ENCODE measurements around the gene KCNMA1.

The KCNMA1 gene

DNA sequence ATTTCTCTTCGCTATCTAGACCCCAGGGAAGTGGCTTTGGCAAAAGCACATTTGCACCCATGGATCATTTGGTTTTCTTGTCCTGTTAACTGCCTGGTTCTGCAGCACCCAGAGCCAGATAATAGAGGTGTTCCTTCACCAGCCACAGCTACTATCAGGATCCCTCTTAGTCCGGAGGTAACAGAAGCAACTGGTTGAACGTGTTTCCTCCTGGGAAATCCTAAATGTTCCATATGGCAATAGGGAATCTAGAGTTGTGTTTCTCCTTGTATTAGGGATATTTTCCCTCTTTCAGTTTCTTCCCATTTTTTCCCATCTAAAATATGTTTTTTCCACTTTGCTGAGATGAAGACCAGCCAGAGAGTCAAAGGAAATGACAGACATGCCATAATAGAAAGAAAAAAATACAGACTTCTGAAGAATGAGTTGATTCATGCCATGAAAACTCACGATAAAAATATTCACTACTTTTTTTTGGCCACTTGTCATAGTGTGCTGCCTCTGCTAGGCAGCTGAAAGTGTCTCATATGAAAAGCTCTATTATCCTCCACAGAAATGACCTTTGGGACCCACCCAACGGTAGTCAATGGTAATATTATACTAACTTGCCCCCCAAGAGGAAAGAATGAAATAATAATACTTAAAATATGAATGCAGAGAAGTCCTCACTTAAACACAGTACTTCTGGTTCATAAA lies 472.8 kb downstream of the KCNMA1 start:
- no peak for DNase-seq

- DNase-seq, result no peak
These were observed 473.8 kb downstream of the KCNMA1 start for GRCh38 chr10:77163670-77164348.

DNA sequence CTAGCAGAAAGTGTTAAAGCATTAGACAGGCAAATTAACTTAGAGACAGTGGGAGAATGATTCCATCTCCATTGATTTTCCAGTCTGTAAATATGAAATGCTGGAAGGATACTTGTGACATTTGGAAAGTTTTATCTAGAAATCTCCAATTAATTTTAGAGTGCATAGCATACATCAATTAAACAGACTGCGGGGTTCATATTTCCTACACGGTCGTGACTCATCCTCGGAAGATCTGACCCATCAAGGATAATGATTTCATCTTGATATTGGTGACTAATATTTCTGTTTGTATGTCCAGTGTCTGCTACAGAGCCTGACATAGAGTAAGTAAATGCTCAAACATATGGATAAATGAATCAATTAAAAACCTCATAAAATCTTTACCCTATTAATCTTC lies 474.9 kb downstream of the KCNMA1 start:
- DNase-seq, result no peak

- DNase-seq, result no peak
These were observed 476.9 kb downstream of the KCNMA1 start for GRCh38 chr10:77160679-77161078.

DNA sequence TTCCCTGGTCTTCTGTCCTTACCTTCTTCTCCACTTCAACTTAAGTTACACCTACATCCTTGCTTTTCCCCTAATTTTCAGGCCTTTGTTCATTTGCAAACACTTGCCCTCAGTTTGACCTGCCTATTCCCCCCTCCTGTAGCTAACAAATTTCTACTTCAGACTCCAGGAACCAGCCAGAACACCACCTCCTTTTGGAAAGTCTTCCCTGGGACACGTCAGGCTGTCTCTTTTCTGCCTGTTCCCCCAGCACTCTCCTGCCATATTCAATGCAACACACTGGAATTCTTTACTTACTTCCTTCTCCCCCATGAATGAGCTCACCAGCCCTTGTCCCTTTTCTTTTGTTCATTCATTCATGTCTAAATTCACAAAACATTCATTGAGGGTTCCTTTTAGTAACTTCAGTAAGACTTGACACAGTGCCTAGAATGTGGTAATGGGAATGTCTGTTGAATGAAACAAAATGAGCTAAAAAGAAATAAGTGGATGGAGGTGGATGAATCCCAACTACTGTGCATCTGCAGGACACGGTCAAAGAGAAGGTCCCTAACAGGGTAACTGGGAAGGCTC lies 478.0 kb downstream of the KCNMA1 start:
- DNase-seq, result no peak

GRCh38 chr10:77158666-77159065 lies 478.9 kb downstream of the KCNMA1 start:
- DNase-seq, result no peak

GRCh38 chr10:77157248-77158019 lies 480.2 kb downstream of the KCNMA1 start:
- DNase-seq, result no peak

DNA sequence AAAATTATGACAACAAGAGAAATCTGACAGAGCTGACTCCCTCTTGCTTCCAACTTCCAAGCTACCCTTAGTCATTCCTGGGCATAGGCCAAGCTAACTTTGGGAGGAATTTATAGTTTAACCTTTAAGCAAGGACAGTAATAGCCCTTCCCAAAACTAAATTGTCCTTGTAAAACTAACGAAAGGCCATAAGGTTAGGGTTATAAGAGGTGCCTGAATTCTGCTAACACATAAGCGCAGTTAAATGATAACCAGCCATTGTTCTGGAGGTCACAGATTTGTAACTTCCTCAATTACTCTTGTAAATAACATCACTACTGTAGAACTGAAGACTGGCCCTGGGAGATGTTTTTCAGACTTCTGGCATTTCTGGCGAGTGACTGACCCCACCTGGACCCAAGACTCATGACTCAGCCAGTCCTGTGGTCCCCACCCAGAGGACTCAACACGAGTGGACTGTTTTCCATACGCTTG lies 481.2 kb downstream of the KCNMA1 start:
- DNase-seq, result no peak

- DNase-seq, result no peak
These were observed 485.4 kb downstream of the KCNMA1 start for GRCh38 chr10:77152256-77152655.

GRCh38 chr10:77151408-77151807 lies 486.2 kb downstream of the KCNMA1 start:
- no peak for DNase-seq

GRCh38 chr10:77149706-77150105 lies 487.9 kb downstream of the KCNMA1 start:
- no peak for DNase-seq

GRCh38 chr10:77149001-77149400 lies 488.6 kb downstream of the KCNMA1 start:
- no peak for DNase-seq

DNA sequence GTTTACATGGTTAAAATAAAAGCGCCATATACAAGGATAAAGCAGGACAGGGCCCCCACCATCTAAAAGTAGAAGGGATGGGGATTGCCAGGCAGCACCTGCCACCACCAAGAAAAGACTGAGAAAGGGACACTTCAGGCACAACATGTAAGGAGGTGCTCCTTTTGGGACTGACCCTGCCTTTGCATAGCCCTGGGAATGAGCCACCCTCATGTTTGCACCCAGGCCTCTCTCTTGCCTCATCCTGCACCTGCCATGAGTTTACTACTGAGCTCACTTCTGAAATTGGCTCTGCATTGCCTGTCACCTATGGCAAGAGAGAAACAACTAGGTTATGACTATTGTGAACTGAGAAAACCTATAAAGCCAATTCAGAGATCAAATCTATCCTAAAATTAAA lies 489.7 kb downstream of the KCNMA1 start:
- no peak for DNase-seq

DNA sequence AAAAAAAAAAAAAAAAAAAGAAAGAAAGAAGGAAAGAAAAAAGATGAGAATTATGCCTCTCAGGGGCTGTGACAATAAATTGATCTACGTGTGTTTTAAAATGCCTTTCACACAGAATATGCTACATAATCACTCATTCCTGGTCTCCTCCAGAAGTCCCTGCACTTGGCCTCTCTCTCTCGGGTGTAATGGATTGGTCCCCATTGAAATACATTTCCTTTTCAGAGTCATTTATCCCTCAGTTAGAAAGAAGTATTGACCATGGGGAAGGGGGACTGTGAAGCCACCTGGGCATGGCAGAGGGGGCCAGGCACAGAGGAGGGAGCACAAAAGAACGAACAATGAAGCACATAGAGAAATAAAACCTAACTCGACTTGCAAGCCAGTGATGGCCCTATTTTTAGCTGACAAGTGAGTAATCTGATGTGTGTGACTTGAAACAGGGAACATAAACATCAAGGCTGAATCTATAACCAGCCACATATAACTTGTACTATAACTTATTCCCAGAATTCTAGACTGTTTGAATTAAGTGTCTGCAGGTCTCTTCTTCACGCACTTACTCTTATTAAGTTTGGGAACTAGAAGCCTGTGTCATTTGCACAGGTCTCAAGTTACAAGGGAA lies 490.8 kb downstream of the KCNMA1 start:
- no peak for DNase-seq

DNA sequence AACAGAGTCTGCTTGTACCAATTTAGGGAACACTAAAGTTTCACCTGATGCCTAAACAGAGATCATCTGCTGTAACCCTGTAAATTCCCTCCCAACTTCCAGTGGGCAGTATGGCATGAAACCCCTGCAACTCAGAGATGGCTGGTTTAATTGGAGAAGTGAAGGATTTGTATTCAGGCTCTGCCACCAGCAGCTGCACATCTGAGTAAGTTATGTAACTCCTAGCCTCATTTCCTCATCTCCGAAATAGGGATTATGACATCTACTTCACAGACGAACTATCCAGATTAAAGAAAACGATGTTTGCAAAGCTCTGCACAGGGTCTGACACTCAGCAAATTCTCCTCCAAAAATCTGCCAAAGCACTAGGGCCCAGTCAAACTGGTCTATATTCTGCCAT lies 493.0 kb downstream of the KCNMA1 start:
- no peak for DNase-seq

GRCh38 chr10:77139252-77140160 lies 498.1 kb downstream of the KCNMA1 start:
- DNase-seq, result no peak

GRCh38 chr10:77138541-77138940 lies 499.1 kb downstream of the KCNMA1 start:
- no peak for DNase-seq

DNA sequence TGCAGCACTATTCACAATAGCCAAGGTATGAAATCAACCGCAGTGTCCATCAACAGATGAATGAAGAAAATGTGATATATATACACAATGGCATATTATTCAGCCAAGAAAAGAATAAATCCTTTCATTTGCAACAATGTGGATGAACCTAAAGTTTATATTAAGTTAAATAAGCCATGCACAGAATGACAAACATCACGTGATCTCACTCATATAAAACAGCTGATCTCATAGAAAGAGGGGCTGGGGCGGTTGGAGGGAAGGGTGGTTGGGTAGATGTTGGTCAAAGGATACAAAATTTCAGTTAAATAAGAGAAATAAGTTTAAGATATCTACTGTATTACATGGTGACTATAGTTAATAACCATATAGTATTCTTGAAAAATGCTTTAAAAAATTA lies 502.1 kb downstream of the KCNMA1 start:
- no peak for DNase-seq

GRCh38 chr10:77131214-77131613 lies 506.4 kb downstream of the KCNMA1 start:
- DNase-seq, result no peak

- DNase-seq, result no peak
These were observed 510.4 kb downstream of the KCNMA1 start for GRCh38 chr10:77127243-77127642.

DNA sequence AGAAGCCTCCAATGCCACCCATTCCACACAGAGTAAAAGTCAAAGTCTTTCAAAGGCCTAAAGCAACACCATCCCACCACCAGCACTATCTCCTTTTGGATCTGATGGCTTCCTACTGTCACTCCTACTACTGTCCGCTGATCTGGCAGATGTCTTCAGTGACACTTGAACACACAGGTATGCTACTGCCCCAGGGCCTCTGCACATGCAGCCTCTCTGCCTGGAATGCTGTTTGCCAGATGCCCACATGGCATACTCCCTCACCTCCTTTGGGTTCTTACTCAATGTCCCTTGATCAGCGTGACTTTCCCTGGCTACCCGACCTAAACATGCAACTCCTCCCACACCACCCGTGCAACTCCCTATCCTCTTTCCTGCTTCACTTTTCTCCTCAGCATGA lies 512.4 kb downstream of the KCNMA1 start:
- no peak for DNase-seq

- no peak for DNase-seq
These were observed 514.3 kb downstream of the KCNMA1 start for GRCh38 chr10:77123330-77123729.

Data from stimulated activated CD8-positive, alpha-beta memory T cell treated with anti-CD3 and anti-CD28 coated beads, Interleukin-4, amount 100 ng/mL, for 48 hours (primary cell).